Erythroblast (primary cell): ENCODE results near the gene ACP4.

ENCODE experiments used
- GATA1 ChIP-seq: IDR thresholded peaks from 2 replicates; pipeline ENCODE4 v1.6.1; 2011; ENCODE audit warnings: low read depth, mild to moderate bottlenecking, control low read depth, low read length, moderate library complexity
- POLR2A ChIP-seq: IDR thresholded peaks from 2 replicates; pipeline ENCODE4 v1.6.1; 2011; ENCODE audit warnings: mild to moderate bottlenecking, low read length

DNA sequence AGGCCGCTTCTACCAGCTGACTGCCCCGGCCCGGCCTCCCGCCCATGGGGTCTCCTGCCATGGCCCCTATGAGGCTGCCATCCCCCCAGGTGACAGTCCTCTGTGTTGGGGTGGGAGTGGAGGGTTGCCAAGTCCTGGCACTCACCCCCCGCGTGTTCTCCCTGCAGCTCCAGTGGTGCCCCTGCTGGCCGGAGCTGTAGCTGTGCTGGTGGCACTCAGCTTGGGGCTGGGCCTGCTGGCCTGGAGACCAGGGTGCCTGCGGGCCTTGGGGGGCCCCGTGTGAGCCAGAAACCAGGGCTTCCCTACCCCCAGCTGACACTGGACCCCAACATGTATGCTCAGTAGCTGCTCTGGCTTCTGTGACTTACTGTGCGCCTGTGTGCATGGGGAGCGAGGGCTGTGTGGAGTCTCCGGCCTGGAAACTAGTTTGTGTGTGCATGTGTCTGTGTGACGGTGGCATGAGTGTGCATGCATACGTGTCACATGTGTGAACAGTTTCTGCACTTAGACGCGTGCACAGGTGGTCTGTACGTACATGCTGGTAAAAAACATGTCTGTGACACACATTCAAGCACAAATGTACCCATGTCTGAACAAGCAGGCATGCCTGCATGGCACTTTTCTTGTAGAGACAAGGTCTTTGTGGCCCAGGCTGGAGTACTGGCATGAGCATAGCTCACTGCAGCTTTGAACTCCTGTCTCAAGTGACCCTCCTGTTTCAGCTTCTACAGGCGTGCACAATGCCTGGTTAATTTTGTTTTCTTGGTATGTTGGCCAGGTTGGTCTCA, 4.9 kb downstream of the ACP4 start:
- TF ChIP-seq POLR2A (peak; percentile 73), GATA1 (no peak)
